ENCODE data around the gene MICU1. TPM values are rescaled to one million over a fixed set of nuclear protein-coding genes. Genes with fewer than 3 reads are reported as not detected.

The MICU1 gene
- total RNA-seq, 1 experiment from 2014 or later, result 46.9 TPM

GRCh38 chr10:72622271-72622670 lies 3.6 kb downstream of the MICU1 start:
- Histone ChIP-seq H3K9me3 (ENCODE audit: control insufficient read depth, insufficient read depth, low read depth, low read length) (no peaks in the 10 kb centered on the region), H3K27ac (ENCODE audit: low read length) (no peak overlapping the region), H3K27me3 (ENCODE audit: control insufficient read depth, insufficient read depth, low read length) (no peaks in the 10 kb centered on the region), H3K4me1 (ENCODE audit: control insufficient read depth, insufficient read depth, low read length) (peaks cover 6% of the 10 kb centered on the region; the same call in 1 of the 2 replicates), H3K4me3 (ENCODE audit: low read depth in 2 of 2, low read length in 2 of 2) (no peak overlapping the region), H3K36me3 (ENCODE audit: control insufficient read depth, insufficient read depth, low read length) (no peaks in the 10 kb centered on the region; the same call in 1 of the 2 replicates)
- TF ChIP-seq SIN3A (IDR thresholded peaks at IDR 0.05; ENCODE audit: borderline replicate concordance, insufficient read depth, low read depth, low read length) (no peak), TCF7L2 (IDR thresholded peaks at IDR 0.05; ENCODE audit: low read depth, low read length) (no peak), POLR2AphosphoS5 (IDR thresholded peaks at IDR 0.05; ENCODE audit: low read depth, low read length) (no peak)
- TF ChIP-seq, protein P1, sequence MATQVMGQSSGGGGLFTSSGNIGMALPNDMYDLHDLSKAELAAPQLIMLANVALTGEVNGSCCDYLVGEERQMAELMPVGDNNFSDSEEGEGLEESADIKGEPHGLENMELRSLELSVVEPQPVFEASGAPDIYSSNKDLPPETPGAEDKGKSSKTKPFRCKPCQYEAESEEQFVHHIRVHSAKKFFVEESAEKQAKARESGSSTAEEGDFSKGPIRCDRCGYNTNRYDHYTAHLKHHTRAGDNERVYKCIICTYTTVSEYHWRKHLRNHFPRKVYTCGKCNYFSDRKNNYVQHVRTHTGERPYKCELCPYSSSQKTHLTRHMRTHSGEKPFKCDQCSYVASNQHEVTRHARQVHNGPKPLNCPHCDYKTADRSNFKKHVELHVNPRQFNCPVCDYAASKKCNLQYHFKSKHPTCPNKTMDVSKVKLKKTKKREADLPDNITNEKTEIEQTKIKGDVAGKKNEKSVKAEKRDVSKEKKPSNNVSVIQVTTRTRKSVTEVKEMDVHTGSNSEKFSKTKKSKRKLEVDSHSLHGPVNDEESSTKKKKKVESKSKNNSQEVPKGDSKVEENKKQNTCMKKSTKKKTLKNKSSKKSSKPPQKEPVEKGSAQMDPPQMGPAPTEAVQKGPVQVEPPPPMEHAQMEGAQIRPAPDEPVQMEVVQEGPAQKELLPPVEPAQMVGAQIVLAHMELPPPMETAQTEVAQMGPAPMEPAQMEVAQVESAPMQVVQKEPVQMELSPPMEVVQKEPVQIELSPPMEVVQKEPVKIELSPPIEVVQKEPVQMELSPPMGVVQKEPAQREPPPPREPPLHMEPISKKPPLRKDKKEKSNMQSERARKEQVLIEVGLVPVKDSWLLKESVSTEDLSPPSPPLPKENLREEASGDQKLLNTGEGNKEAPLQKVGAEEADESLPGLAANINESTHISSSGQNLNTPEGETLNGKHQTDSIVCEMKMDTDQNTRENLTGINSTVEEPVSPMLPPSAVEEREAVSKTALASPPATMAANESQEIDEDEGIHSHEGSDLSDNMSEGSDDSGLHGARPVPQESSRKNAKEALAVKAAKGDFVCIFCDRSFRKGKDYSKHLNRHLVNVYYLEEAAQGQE (IDR thresholded peaks at IDR 0.05; ENCODE audit: insufficient read depth in 1 of 2, low read depth in 2 of 2, low read length in 1 of 2), result no peak
- TF ChIP-seq, protein P2, sequence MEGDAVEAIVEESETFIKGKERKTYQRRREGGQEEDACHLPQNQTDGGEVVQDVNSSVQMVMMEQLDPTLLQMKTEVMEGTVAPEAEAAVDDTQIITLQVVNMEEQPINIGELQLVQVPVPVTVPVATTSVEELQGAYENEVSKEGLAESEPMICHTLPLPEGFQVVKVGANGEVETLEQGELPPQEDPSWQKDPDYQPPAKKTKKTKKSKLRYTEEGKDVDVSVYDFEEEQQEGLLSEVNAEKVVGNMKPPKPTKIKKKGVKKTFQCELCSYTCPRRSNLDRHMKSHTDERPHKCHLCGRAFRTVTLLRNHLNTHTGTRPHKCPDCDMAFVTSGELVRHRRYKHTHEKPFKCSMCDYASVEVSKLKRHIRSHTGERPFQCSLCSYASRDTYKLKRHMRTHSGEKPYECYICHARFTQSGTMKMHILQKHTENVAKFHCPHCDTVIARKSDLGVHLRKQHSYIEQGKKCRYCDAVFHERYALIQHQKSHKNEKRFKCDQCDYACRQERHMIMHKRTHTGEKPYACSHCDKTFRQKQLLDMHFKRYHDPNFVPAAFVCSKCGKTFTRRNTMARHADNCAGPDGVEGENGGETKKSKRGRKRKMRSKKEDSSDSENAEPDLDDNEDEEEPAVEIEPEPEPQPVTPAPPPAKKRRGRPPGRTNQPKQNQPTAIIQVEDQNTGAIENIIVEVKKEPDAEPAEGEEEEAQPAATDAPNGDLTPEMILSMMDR (IDR thresholded peaks at IDR 0.05), result no peak
- intact Hi-C loops (cut with micrococcal nuclease; ENCODE audit: unreplicated experiment) (no loop called here), in situ Hi-C loops (cut with HindIII; ENCODE audit: low pct_unique_long_range_greater_than_20kb, low sequenced_read_pairs) (no loop called here)
- CTCF ChIA-PET, result no interaction called here
- no TSS peak for BruUV-seq (replicated peaks)
- DNase-seq (ENCODE audit: low read depth, low spot score) (no peak), ATAC-seq (no peak)
- POLR2A ChIA-PET, result no interaction called here

GRCh38 chr10:72616716-72617115 lies 9.2 kb downstream of the MICU1 start:
- Histone ChIP-seq H3K27ac (ENCODE audit: low read length) (no peak overlapping the region), H3K4me3 (ENCODE audit: low read depth in 2 of 2, low read length in 2 of 2) (no peak overlapping the region), H3K4me1 (ENCODE audit: control insufficient read depth, insufficient read depth, low read length) (no peaks in the 10 kb centered on the region; the same call in 1 of the 2 replicates), H3K36me3 (ENCODE audit: control insufficient read depth, insufficient read depth, low read length) (no peaks in the 10 kb centered on the region), H3K9me3 (ENCODE audit: control insufficient read depth, insufficient read depth, low read depth, low read length) (no peaks in the 10 kb centered on the region), H3K27me3 (ENCODE audit: control insufficient read depth, insufficient read depth, low read length) (no peaks in the 10 kb centered on the region)
- TF ChIP-seq TCF7L2 (IDR thresholded peaks at IDR 0.05; ENCODE audit: low read depth, low read length) (no peak), POLR2AphosphoS5 (IDR thresholded peaks at IDR 0.05; ENCODE audit: low read depth, low read length) (no peak), SIN3A (IDR thresholded peaks at IDR 0.05; ENCODE audit: borderline replicate concordance, insufficient read depth, low read depth, low read length) (no peak)
- TF ChIP-seq, protein P2 (IDR thresholded peaks at IDR 0.05), result no peak
- TF ChIP-seq, protein P1 (IDR thresholded peaks at IDR 0.05; ENCODE audit: insufficient read depth in 1 of 2, low read depth in 2 of 2, low read length in 1 of 2), result no peak
- in situ Hi-C loops (cut with HindIII; ENCODE audit: low pct_unique_long_range_greater_than_20kb, low sequenced_read_pairs) (no loop called here), intact Hi-C loops (cut with micrococcal nuclease; ENCODE audit: unreplicated experiment) (no loop called here)
- ChIA-PET POLR2A (no interaction called here), CTCF (interaction anchor here (0.6 kb wide), 1 partner anchor 240 kb away, joined by 4 read pairs; no protein-coding TSS in a partner anchor)
- DNase-seq (ENCODE audit: low read depth, low spot score) (no peak), ATAC-seq (no peak)
- BruUV-seq (replicated peaks), result no TSS peak
